Measurements from ENCODE around the gene SAMD4B. TPM values are rescaled to one million over a fixed set of nuclear protein-coding genes. Genes with fewer than 3 reads are reported as not detected.

The SAMD4B gene
- total and polyA plus RNA-seq, 2 of the 8 experiments (the other 6 are each of a cell fraction or from before 2014, with no cell fraction given) = 137 to 158 TPM

DNA sequence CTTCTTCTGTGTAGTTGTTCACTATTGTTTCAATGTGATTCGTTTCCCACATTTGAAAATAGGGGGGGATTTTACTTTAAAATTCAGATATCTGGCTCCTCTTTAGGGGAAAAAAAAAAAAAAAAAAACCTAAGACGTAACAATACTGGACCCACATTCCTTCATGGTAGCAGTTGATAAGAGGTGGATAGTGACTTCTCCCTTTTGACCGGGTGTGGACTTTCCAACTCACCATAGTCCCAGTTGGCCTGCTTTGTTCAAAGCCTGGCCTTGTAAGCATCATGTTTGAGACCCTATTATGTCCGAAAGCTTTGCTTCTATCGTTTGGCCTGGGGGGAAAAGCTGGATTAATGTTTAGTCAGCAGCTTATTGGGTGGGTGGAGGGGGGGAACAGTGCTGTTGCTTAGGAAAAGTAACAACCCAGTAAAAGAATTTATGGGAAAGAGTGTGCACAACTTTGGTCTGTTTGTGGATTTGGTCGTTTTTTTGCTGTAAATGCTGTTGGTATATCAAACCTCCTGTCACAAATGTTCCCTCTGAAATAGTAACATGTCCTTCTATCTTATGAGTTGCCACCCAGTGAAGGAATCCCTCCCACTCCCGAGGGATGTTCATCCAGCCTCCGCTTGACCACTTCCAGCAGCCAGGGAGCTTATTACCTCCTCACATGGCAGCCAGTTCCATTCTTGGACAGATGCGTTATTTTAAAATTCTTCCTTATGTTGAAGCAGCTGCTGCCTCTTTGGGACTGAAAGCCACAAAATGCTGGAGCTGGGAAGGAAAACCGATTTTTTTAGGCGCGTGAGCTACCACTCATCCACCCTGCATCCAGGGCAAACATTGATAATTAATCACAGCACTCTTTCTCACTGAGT lies 10.4 kb downstream of the SAMD4B start:
- ChIA-PET POLR2A (ENCODE audit: partially characterized antibody) (interaction anchor here (1.1 to 4.9 kb wide), 4 partner anchors 9 to 39 kb away, joined by 3 to 18 read pairs (median 6); partner anchors contain the start of genes GMFG, MED29 and PAF1), CTCF (ENCODE audit: partially characterized antibody) (interaction anchor here (0.6 to 2.3 kb wide), 5 partner anchors 14 to 1109 kb away, joined by 3 to 6 read pairs (median 3); no protein-coding TSS in a partner anchor)
- Histone ChIP-seq H4K5ac (ENCODE audit: insufficient read length, low read depth, low read length) (no peak overlapping the region), H4K91ac (replicated peaks; ENCODE audit: insufficient read length, low read length) (no peak overlapping the region), H2BK120ac (replicated peaks; ENCODE audit: low read depth, low read length) (no peak overlapping the region), H3K18ac (ENCODE audit: extremely low read depth, low read length) (no peak overlapping the region), H3K79me1 (ENCODE audit: low read depth, low read length) (0 out of 2 replicates have a peak, but pooled peaks cover 2% of the 10 kb centered on the region), H3K4ac (replicated peaks; ENCODE audit: insufficient read length, low read depth, low read length) (no peak overlapping the region), H3K23ac (ENCODE audit: insufficient read length) (no peak overlapping the region), H3K14ac (ENCODE audit: insufficient read length) (no peak overlapping the region), H4K20me1 (replicated peaks in 1 of 2; ENCODE audit: control insufficient read depth in 1 of 2, insufficient read depth in 2 of 2, low read length in 2 of 2) (peaks cover 7 to 10% of the 10 kb centered on the region in 2 experiments), H2BK20ac (ENCODE audit: low read length) (no peak overlapping the region), H3K4me2 (ENCODE audit: insufficient read depth in 1 of 2, low read depth in 2 of 2, low read length in 2 of 2) (no peak overlapping the region), H3K4me3 (ENCODE audit: extremely low read depth in 1 of 4, insufficient read depth in 2 of 4, low read depth in 3 of 4, low read length in 4 of 4) (no peak overlapping the region), H3K79me2 (ENCODE audit: control insufficient read depth in 1 of 2, insufficient read depth in 2 of 2, low read length in 2 of 2) (no peaks in the 10 kb centered on the region; a peak in 1 of 4 replicates), H3K27me3 (replicated peaks in 1 of 4; ENCODE audit: control insufficient read depth in 3 of 4, extremely low read depth in 1 of 4, insufficient read depth in 3 of 4, low read length in 3 of 4) (no peaks in the 10 kb centered on the region), H3K27ac (ENCODE audit: low read depth, low read length) (no peak overlapping the region), H2AFZ (ENCODE audit: low read length) (no peak overlapping the region), H2BK5ac (ENCODE audit: low read depth, low read length) (no peak overlapping the region), H3K56ac (replicated peaks; ENCODE audit: insufficient read length, low read depth, low read length) (no peak overlapping the region), H3K9me3 (ENCODE audit: insufficient read depth in 2 of 2, low read depth in 1 of 2, low read length in 1 of 2) (no peaks in the 10 kb centered on the region), H3K4me1 (replicated peaks in 1 of 4; ENCODE audit: control insufficient read depth in 3 of 4, insufficient read depth in 4 of 4, low read length in 3 of 4) (no peaks in the 10 kb centered on the region), H4K8ac (ENCODE audit: extremely low read depth, insufficient read depth, low read length) (no peak overlapping the region), H3K23me2 (ENCODE audit: low read depth, low read length) (no peaks in the 10 kb centered on the region), H2BK12ac (ENCODE audit: low read depth, low read length) (no peak overlapping the region), H2BK15ac (ENCODE audit: low read length) (no peak overlapping the region), H3K9ac (replicated peaks in 1 of 4; ENCODE audit: extremely low read depth in 1 of 4, low read depth in 3 of 4, low read length in 3 of 4) (no peak overlapping the region), H3K36me3 (ENCODE audit: control insufficient read depth in 2 of 4, insufficient read depth in 4 of 4, low read length in 3 of 4) (peaks cover 27 to 53% (median 40%) of the 10 kb centered on the region in 4 experiments), H2AK5ac (ENCODE audit: low read depth, low read length) (no peak overlapping the region)
- 91% methylated on average over 11 of the region's 12 CpGs; no CpG with 5 or more reads in 1 of the 2 experiments for WGBS, 2 experiments (ENCODE audit: extremely low coverage in 1 of 2, insufficient coverage in 1 of 2, insufficient read length in 1 of 2, insufficient replicate concordance in 2 of 2, low coverage in 1 of 2, low lambda C conversion rate in 2 of 2, missing lambda C conversion rate in 1 of 2)
- no peak for FAIRE-seq
- DNase-seq (ENCODE audit: low read depth in 1 of 2, low spot score in 2 of 2) = no peak
- no peak for TF ChIP-seq NANOG (IDR thresholded peaks at IDR 0.05; ENCODE audit: insufficient read depth, low read depth, low read length, poor library complexity, severe bottlenecking)
- no peak for TF ChIP-seq SP1 (IDR thresholded peaks at IDR 0.05; ENCODE audit: low read depth, low read length)
- TF ChIP-seq POU5F1 (IDR thresholded peaks at IDR 0.05; ENCODE audit: low read depth, low read length) = no peak
- TF ChIP-seq, protein P1, sequence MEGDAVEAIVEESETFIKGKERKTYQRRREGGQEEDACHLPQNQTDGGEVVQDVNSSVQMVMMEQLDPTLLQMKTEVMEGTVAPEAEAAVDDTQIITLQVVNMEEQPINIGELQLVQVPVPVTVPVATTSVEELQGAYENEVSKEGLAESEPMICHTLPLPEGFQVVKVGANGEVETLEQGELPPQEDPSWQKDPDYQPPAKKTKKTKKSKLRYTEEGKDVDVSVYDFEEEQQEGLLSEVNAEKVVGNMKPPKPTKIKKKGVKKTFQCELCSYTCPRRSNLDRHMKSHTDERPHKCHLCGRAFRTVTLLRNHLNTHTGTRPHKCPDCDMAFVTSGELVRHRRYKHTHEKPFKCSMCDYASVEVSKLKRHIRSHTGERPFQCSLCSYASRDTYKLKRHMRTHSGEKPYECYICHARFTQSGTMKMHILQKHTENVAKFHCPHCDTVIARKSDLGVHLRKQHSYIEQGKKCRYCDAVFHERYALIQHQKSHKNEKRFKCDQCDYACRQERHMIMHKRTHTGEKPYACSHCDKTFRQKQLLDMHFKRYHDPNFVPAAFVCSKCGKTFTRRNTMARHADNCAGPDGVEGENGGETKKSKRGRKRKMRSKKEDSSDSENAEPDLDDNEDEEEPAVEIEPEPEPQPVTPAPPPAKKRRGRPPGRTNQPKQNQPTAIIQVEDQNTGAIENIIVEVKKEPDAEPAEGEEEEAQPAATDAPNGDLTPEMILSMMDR (IDR thresholded peaks at IDR 0.05; ENCODE audit: control extremely low read depth in 1 of 3, insufficient read depth in 1 of 3, low read depth in 1 of 3, low read length in 3 of 3) = no peak
- TF ChIP-seq POLR2A (IDR thresholded peaks at IDR 0.05; ENCODE audit: control extremely low read depth in 1 of 2, low read depth in 2 of 2, low read length in 2 of 2) = no peak
- no peak for TF ChIP-seq NRF1 (IDR thresholded peaks at IDR 0.05; ENCODE audit: low read depth, low read length)
- TF ChIP-seq SRF (IDR thresholded peaks at IDR 0.05; ENCODE audit: low read depth, low read length) = no peak
- TF ChIP-seq, protein P2, sequence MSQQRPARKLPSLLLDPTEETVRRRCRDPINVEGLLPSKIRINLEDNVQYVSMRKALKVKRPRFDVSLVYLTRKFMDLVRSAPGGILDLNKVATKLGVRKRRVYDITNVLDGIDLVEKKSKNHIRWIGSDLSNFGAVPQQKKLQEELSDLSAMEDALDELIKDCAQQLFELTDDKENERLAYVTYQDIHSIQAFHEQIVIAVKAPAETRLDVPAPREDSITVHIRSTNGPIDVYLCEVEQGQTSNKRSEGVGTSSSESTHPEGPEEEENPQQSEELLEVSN (IDR thresholded peaks at IDR 0.05) = no peak
- TF ChIP-seq CBX5 (IDR thresholded peaks at IDR 0.05; ENCODE audit: low read depth, low read length) = no peak

All from H1 (cell line).